GM12864 (cell line): Measurements from ENCODE around the gene CDC45.
"Not testable (repeated sequence)": the region's sequence is repeated elsewhere in the genome, so short reads cannot be mapped to it uniquely, and the experiment has no call there.

Experiments used
- DNase-seq: peaks from one replicate; pipeline ENCODE4 v3.0.0-alpha.2; 2011; ENCODE audit warnings: low read depth
- H3K4me3 ChIP-seq: 2 replicates; pipeline ENCODE4 v1.5.1; 2011; ENCODE audit warnings: mild to moderate bottlenecking, low read depth, low read length, control low read depth
- CTCF ChIP-seq: IDR thresholded peaks from 2 replicates; pipeline ENCODE4 v1.5.1; 2011; ENCODE audit warnings: low read depth, mild to moderate bottlenecking, moderate library complexity, low read length, control low read depth, inconsistent platforms; ENCODE audit errors: missing control alignments

Gene CDC45

GRCh38 chr22:19434829-19435580 lies 44.7 kb upstream of the CDC45 start:
- H3K4me3 ChIP-seq, result no peak overlapping the region
- no peak for TF ChIP-seq CTCF
- no peak for DNase-seq

- DNase-seq, result not testable (repeated sequence)
Observed at GRCh38 chr22:19436444-19437161, 43.1 kb upstream of the CDC45 start.

GRCh38 chr22:19438298-19438697 lies 41.4 kb upstream of the CDC45 start:
- DNase-seq, result no peak
- no peak overlapping the region for H3K4me3 ChIP-seq
- TF ChIP-seq CTCF, result no peak

More at GRCh38 chr22:19436444-19437161, 43.1 kb upstream of the CDC45 start:
- H3K4me3 ChIP-seq, result not testable (repeated sequence)

- H3K4me3 ChIP-seq, result no peak overlapping the region
- TF ChIP-seq CTCF, result no peak
- DNase-seq, result no peak
Observed at GRCh38 chr22:19440411-19441195, 39.1 kb upstream of the CDC45 start.

- DNase-seq, result no peak
- no peak overlapping the region for H3K4me3 ChIP-seq
- no peak for TF ChIP-seq CTCF
Observed at GRCh38 chr22:19442166-19442565, 37.6 kb upstream of the CDC45 start.

GRCh38 chr22:19443544-19444211 lies 36.0 kb upstream of the CDC45 start:
- no peak for TF ChIP-seq CTCF
- DNase-seq, result no peak
- H3K4me3 ChIP-seq, result no peak overlapping the region

GRCh38 chr22:19445279-19445982 lies 34.3 kb upstream of the CDC45 start:
- DNase-seq, result not testable (repeated sequence)

More at GRCh38 chr22:19445279-19445982, 34.3 kb upstream of the CDC45 start:
- not testable (repeated sequence) for H3K4me3 ChIP-seq
